Mammary epithelial cell (primary cell): Measurements from ENCODE around the gene CMYA5.

Experiments
- CTCF ChIP-seq, 2 donors: IDR thresholded peaks in 1 of 2; conservative IDR thresholded peaks in 1 of 2; 2 replicates each; pipeline ENCODE4 v1.5.1; 2011 to 2012; ENCODE audit warnings: inconsistent platforms in 2 of 2, low read length in 2 of 2, mild to moderate bottlenecking in 2 of 2, control low read depth in 1 of 2, low read depth in 1 of 2; ENCODE audit not compliant: insufficient read depth in 1 of 2; ENCODE audit errors: extremely low read depth in 1 of 2
- EZH2 ChIP-seq: IDR thresholded peaks from 2 replicates; pipeline ENCODE4 v1.6.1; 2012; ENCODE audit warnings: low read length, inconsistent platforms, borderline replicate concordance

GRCh38 chr5:79811904-79812303 lies 122.3 kb downstream of the CMYA5 start:
- no peak for TF ChIP-seq CTCF (conservative IDR thresholded peaks at IDR 0.05 in 1 of 2, IDR thresholded peaks at IDR 0.05 in 1 of 2; ENCODE audit: extremely low read depth in 1 of 2, insufficient read depth in 1 of 2, low read depth in 1 of 2, low read length in 2 of 2)
- TF ChIP-seq EZH2, result no peak
